Sigmoid colon (tissue), 7 donors: Measurements from ENCODE around the gene TBC1D13. TPM values are rescaled to one million over a fixed set of nuclear protein-coding genes. Genes with fewer than 3 reads are reported as not detected.

ENCODE experiments used
- DNase-seq: peaks from one replicate; pipeline ENCODE4 v3.0.0-alpha.2; 2019
- H3K27ac ChIP-seq, 4 donors: fragments of 200-600 bp; sonication (generic); one replicate each; pipeline ENCODE4 v1.5.1; 2016 to 2019; ENCODE audit warnings: mild to moderate bottlenecking in 1 of 4
- H3K27me3 ChIP-seq, 3 donors: fragments of 200-600 bp; sonication (generic); one replicate each; pipeline ENCODE4 v1.5.1; 2019; ENCODE audit warnings: mild to moderate bottlenecking in 1 of 3
- H3K36me3 ChIP-seq, 4 donors: fragments of 200-600 bp; sonication (generic); one replicate each; pipeline ENCODE4 v1.5.1; 2016 to 2019
- H3K4me1 ChIP-seq, 4 donors: fragments of 200-600 bp; sonication (generic); one replicate each; pipeline ENCODE4 v1.5.1; 2017 to 2019
- H3K4me3 ChIP-seq, 4 donors: fragments of 200-600 bp; sonication (generic); one replicate each; pipeline ENCODE4 v1.5.1; 2017 to 2019; ENCODE audit warnings: mild to moderate bottlenecking in 2 of 4, moderate library complexity in 1 of 4
- H3K9me3 ChIP-seq, 4 donors: fragments of 200-600 bp in 3 of 4; sonication (generic) in 3 of 4; one replicate each; pipeline versions ENCODE4 v1.5.1 to v1.6.1; 2013 to 2019
- EP300 ChIP-seq, 4 donors: sonication (generic); formaldehyde crosslinking; IDR thresholded peaks; one replicate each; pipeline ENCODE4 v1.6.1; 2017; ENCODE audit warnings: antibody characterized with exemption in 4 of 4
- POLR2A ChIP-seq, 2 donors: fragments of 450-650 bp; IDR thresholded peaks; one replicate each; pipeline ENCODE4 v1.6.1; 2016; ENCODE audit warnings: antibody characterized with exemption in 2 of 2, mild to moderate bottlenecking in 2 of 2, moderate library complexity in 2 of 2
- POLR2AphosphoS5 ChIP-seq, 4 donors: sonication (generic); formaldehyde crosslinking; IDR thresholded peaks; one replicate each; pipeline ENCODE4 v1.6.1; 2017; ENCODE audit warnings: antibody characterized with exemption in 4 of 4
- WGBS, 2 donors: extraction: QIAGEN DNeasy Blood & Tissue Kit; methylation state at CpG; one replicate each; pipeline ENCODE4 v1.1.7; 2013; 5-methylcytosine and 5-hydroxymethylcytosine counted together
- intact Hi-C: fragments of 100-400 bp; cut with DNase I; formaldehyde crosslinking; loops from one replicate; pipeline ENCODE4 v1.15.1; 2023
- polyA plus RNA-seq, 3 donors: library from polyadenylated mRNA; stranded (reverse); fragments of 200-250 nt; gene quantifications; one replicate each; pipeline ENCODE4 v1.2.3, GENCODE V29; 2013
- total RNA-seq, 4 donors: library from RNA; depleted of rRNA; stranded (reverse); fragments of >200 nt; gene quantifications; one replicate each; pipeline ENCODE4 v1.1.0, GENCODE V29; 2016
- TF ChIP-seq, protein P1 (sequence below), 4 experiments: fragments of 450-650 bp in 3 of 4; fragments of 200-600 bp in 1 of 4; IDR thresholded peaks; one replicate each; pipeline ENCODE4 v1.5.1; 2016 to 2019; ENCODE audit warnings: antibody characterized with exemption in 4 of 4, mild to moderate bottlenecking in 3 of 4, moderate library complexity in 2 of 4
- donor health status: healthy with polysubstance abuse.
- donor health status: Bipolar disorder and iron deficiency.
- donor health status: healthy.

TBC1D13 gene
- total and polyA plus RNA-seq, 7 donors = 9.0 to 25.8 (median 14.3) TPM

DNA sequence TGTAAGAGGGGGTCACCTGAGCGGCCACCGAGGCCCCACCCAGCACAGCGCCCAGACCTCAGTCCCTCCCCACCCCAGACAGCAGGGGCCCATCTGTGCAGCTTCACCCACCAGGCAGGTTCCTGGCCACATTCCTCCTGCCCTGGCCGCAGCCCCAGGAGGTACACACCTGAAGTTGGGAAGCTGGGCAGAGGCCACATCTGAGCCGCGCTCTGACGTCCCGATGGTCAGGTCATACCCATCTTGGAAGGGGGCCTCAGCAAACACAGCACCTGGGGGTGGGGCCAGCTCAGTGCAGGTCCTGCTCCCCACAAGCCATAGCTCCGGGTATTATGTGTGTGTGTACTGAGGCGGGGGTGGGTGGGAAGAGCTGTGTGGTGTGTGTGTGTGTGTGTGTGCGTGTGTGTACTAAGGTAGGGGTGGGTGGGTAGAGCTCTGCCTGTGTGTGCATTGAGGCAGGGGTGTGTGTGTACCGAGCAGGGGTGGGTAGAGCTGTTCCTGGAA lies 36.9 kb downstream of the TBC1D13 start:
- Histone ChIP-seq H3K4me3 (no peak overlapping the region), H3K9me3 (no peaks in the 10 kb centered on the region), H3K4me1 (peaks cover 0 to 24% (median 21%) of the 10 kb centered on the region in 4 donors), H3K27ac (no peak overlapping the region), H3K27me3 (no peaks in the 10 kb centered on the region), H3K36me3 (peaks cover 0 to 65% (median 19%) of the 10 kb centered on the region in 4 donors)
- intact Hi-C loops = no loop called here
- TF ChIP-seq POLR2A (IDR thresholded peaks at IDR 0.05) = no peak
- TF ChIP-seq, protein P1, sequence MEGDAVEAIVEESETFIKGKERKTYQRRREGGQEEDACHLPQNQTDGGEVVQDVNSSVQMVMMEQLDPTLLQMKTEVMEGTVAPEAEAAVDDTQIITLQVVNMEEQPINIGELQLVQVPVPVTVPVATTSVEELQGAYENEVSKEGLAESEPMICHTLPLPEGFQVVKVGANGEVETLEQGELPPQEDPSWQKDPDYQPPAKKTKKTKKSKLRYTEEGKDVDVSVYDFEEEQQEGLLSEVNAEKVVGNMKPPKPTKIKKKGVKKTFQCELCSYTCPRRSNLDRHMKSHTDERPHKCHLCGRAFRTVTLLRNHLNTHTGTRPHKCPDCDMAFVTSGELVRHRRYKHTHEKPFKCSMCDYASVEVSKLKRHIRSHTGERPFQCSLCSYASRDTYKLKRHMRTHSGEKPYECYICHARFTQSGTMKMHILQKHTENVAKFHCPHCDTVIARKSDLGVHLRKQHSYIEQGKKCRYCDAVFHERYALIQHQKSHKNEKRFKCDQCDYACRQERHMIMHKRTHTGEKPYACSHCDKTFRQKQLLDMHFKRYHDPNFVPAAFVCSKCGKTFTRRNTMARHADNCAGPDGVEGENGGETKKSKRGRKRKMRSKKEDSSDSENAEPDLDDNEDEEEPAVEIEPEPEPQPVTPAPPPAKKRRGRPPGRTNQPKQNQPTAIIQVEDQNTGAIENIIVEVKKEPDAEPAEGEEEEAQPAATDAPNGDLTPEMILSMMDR (IDR thresholded peaks at IDR 0.05) = no peak
- TF ChIP-seq EP300 (IDR thresholded peaks at IDR 0.05) = no peak
- no peak for TF ChIP-seq POLR2AphosphoS5 (IDR thresholded peaks at IDR 0.05)
- no peak for DNase-seq
- WGBS, 2 donors = 81 to 89% methylated on average over 12 of the region's 12 CpGs

DNA sequence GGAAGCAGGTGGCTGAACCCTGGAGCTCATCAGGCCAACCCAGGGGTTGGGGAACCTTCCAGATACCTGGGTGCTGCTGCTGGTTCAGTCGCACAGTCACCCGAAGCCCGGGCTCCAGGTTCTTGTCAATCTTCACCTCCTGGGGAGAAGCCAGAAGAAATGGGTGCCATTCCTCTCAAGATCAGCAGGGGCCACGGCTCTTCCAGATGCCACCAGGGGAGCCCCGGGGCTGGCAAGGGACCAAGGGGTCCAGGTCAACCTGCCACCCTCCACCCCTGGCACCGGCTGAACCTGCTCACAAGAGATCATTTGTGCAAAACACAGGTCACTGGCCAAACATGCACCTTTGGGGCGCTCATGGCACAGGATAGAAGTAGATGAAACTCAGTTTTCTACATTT lies 37.9 kb downstream of the TBC1D13 start:
- intact Hi-C loops = no loop called here
- no peaks in the 10 kb centered on the region for H3K9me3 ChIP-seq
- H3K27me3 ChIP-seq = no peaks in the 10 kb centered on the region
- WGBS, 2 donors = 88 to 91% methylated on average over 7 of the region's 7 CpGs
- peaks cover 0 to 65% (median 19%) of the 10 kb centered on the region in 4 donors for H3K36me3 ChIP-seq
- H3K4me1 ChIP-seq = peaks cover 0 to 19% (median 17%) of the 10 kb centered on the region in 4 donors
- H3K4me3 ChIP-seq = no peak overlapping the region
- TF ChIP-seq POLR2A (IDR thresholded peaks at IDR 0.05) = no peak
- TF ChIP-seq, protein P1 (IDR thresholded peaks at IDR 0.05) = no peak
- TF ChIP-seq EP300 (IDR thresholded peaks at IDR 0.05) = no peak
- no peak for TF ChIP-seq POLR2AphosphoS5 (IDR thresholded peaks at IDR 0.05)
- no peak overlapping the region for H3K27ac ChIP-seq
- no peak for DNase-seq

DNA sequence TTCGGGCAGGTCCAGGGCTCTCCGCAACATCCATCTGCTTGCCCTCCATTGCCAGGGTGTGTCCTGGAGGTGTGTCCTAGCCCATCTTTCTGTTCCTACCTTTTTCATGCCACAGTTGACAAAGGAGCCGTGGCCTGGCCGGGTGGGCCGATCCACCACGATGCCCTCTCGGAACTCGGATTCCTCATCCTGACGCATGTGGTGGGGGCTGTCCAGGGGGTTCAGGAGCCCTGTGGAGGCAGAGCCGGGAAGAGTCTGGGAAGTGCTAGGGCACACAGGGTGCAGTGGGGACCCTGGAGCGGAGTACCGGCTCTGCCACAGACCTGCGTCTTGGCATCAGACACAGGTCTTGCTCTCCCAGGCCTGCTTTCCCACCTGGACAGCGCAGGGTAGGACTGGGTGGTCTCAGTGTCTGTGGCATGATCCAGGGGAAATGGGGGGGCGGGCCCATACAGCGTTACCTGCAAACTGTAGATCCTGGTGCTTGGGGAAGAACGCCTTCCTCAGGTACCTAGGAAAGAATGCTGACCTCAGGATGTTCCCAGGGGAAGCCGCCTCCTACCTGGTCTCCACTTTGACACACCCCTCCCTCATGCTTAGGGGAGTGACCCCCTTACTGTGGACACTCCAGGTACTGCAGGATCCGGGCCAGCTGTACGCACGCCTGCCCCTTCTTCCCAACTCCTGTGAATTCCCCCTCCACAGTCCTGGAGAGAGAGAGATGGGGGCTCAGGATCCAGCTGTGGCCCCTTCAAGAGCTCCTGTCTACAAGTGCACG lies 39.1 kb downstream of the TBC1D13 start:
- no peak overlapping the region for H3K27ac ChIP-seq
- peaks cover 0 to 65% (median 19%) of the 10 kb centered on the region in 4 donors for H3K36me3 ChIP-seq
- no peaks in the 10 kb centered on the region for H3K9me3 ChIP-seq
- H3K4me3 ChIP-seq = no peak overlapping the region
- intact Hi-C loops = no loop called here
- TF ChIP-seq, protein P1 (IDR thresholded peaks at IDR 0.05) = no peak
- no peaks in the 10 kb centered on the region for H3K27me3 ChIP-seq
- WGBS, 2 donors = 95% methylated on average over 22 of the region's 22 CpGs
- H3K4me1 ChIP-seq = peaks cover 0 to 18% (median 15%) of the 10 kb centered on the region in 4 donors
- DNase-seq = no peak

DNA sequence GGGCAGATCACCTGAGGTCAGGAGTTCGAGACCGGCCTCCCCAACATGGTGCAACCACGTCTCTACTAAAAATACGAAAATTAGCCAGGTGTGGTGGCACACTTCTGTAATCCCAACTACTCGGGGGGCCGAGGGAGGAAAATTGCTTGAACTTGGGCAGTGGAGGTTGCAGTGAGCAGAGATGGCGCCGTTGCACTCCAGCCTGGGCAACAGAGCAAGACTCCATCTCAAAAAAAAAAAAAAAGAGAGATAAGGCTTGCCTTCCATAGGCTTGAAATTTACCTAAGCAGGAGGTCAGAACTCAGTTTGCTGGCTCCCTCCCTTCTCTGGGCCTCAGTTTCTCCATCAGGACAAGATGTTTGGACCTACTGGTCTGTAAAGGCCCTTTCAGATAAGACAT lies 41.2 kb downstream of the TBC1D13 start:
- H3K36me3 ChIP-seq = peaks cover 0 to 49% (median 9%) of the 10 kb centered on the region in 4 donors
- TF ChIP-seq EP300 (IDR thresholded peaks at IDR 0.05) = no peak
- TF ChIP-seq POLR2A (IDR thresholded peaks at IDR 0.05) = no peak
- 94 to 95% methylated on average over 8 of the region's 8 CpGs for WGBS, 2 donors
- no peak for DNase-seq
- peaks cover 0 to 18% (median 15%) of the 10 kb centered on the region in 4 donors for H3K4me1 ChIP-seq
- H3K27me3 ChIP-seq = no peaks in the 10 kb centered on the region
- H3K4me3 ChIP-seq = peak overlapping the region in 1 of 4 donors; percentile 69
- intact Hi-C loops = no loop called here
- no peak overlapping the region for H3K27ac ChIP-seq
- no peaks in the 10 kb centered on the region for H3K9me3 ChIP-seq

DNA sequence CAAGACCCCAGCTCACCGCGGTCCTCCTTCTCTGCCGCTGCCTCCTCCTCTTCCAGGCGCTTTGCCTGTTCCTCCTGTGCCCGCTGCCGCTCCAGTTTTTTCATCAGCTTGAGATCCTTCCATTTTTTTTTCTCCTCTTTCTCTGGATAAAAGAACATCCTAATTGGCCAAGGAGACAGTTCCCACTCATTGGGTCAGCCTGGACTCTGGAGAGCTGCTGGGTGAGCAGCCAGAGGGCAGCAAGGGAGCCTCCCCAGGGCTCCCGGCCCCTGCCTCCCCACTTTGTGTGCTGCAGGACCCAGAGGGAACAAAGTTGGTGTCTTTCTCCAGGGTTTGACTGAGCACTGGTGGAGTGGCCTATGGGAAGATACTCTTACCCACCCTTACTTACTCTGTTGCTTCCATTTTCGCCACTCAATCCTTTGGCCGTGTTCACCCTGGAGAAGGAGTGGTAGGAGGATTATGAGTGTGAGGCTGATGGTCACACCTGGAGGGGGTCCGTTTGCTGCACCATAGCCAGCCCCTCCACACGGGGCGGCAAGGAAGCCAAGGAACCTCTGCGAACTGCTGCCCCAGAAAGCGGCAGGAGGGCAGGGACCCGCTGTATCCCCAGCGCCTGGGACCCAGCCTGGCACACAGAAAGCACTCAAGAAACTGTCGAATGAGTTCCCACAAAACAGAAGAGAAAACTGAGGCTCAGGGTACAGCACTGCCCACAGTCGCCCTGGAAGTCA lies 41.8 kb downstream of the TBC1D13 start:
- H3K27ac ChIP-seq = peak overlapping the region; percentile 55 to 83 (median 78)
- no peaks in the 10 kb centered on the region for H3K9me3 ChIP-seq
- no peaks in the 10 kb centered on the region for H3K27me3 ChIP-seq
- 33 to 35% methylated on average over 18 of the region's 18 CpGs for WGBS, 2 donors
- TF ChIP-seq POLR2A (IDR thresholded peaks at IDR 0.05) (no peak), POLR2AphosphoS5 (IDR thresholded peaks at IDR 0.05) (no peak), EP300 (IDR thresholded peaks at IDR 0.05) (no peak)
- TF ChIP-seq, protein P1 (IDR thresholded peaks at IDR 0.05) = no peak
- peak overlapping the region; percentile 69 to 93 (median 83) for H3K4me3 ChIP-seq
- DNase-seq = no peak
- peaks cover 0 to 45% (median 9%) of the 10 kb centered on the region in 4 donors for H3K36me3 ChIP-seq
- peaks cover 0 to 18% (median 15%) of the 10 kb centered on the region in 4 donors for H3K4me1 ChIP-seq
- intact Hi-C loops = no loop called here
